ACC112 (cell line): ENCODE data around the gene ANXA6.

Source experiments
- H2AFZ ChIP-seq: fragments of 200-600 bp; sonication (generic); one replicate; pipeline ENCODE4 v1.6.0; 2017; ENCODE audit warnings: antibody characterized with exemption, low read length; ENCODE audit not compliant: unreplicated experiment
- H3K27ac ChIP-seq: fragments of 200-600 bp; sonication (generic); 2 replicates; pipeline ENCODE4 v1.5.1; 2014; ENCODE audit warnings: low read depth, mild to moderate bottlenecking, antibody characterized with exemption, low read length, moderate library complexity
- H3K27me3 ChIP-seq: fragments of 200-600 bp; sonication (generic); 2 replicates; pipeline ENCODE4 v1.6.1; 2014; ENCODE audit warnings: mild to moderate bottlenecking, antibody characterized with exemption, low read length, moderate library complexity, mixed read lengths; ENCODE audit not compliant: insufficient read depth
- H3K36me3 ChIP-seq: fragments of 200-600 bp; sonication (generic); 2 replicates; pipeline ENCODE4 v1.6.1; 2016; ENCODE audit warnings: mild to moderate bottlenecking, antibody characterized with exemption, low read length, moderate library complexity, mixed read lengths; ENCODE audit not compliant: insufficient read depth
- H3K4me1 ChIP-seq: fragments of 200-600 bp; sonication (generic); one replicate; pipeline ENCODE4 v1.6.1; 2016; ENCODE audit warnings: low read length, mixed read lengths; ENCODE audit not compliant: insufficient read depth, unreplicated experiment, control insufficient read depth
- H3K4me3 ChIP-seq: fragments of 200-600 bp; sonication (generic); 2 replicates; pipeline ENCODE4 v1.5.1; 2014; ENCODE audit warnings: mild to moderate bottlenecking, low read depth, low read length
- H3K79me2 ChIP-seq: fragments of 200-600 bp; sonication (generic); one replicate; pipeline ENCODE4 v1.6.0; 2016; ENCODE audit warnings: low read length; ENCODE audit not compliant: control insufficient read depth, unreplicated experiment, insufficient read depth

The ANXA6 gene

GRCh38 chr5:151140686-151141459 is 16.7 kb downstream of the ANXA6 start:
- Histone ChIP-seq H3K79me2 (peaks cover 45% of the 10 kb centered on the region), H3K27me3 (no peaks in the 10 kb centered on the region), H3K27ac (no peak overlapping the region), H3K4me1 (no peaks in the 10 kb centered on the region), H3K36me3 (peaks cover 29% of the 10 kb centered on the region; the same call in 1 of the 2 replicates), H3K4me3 (no peak overlapping the region), H2AFZ (no peak overlapping the region)

GRCh38 chr5:151139646-151140045 is 17.9 kb downstream of the ANXA6 start:
- peaks cover 33% of the 10 kb centered on the region for H3K79me2 ChIP-seq
- H3K4me1 ChIP-seq: no peaks in the 10 kb centered on the region

GRCh38 chr5:151139015-151139414 is 18.6 kb downstream of the ANXA6 start:
- peaks cover 35% of the 10 kb centered on the region; the same call in 1 of the 2 replicates for H3K36me3 ChIP-seq
- H2AFZ ChIP-seq: no peak overlapping the region
- H3K27me3 ChIP-seq: no peaks in the 10 kb centered on the region
- H3K4me3 ChIP-seq: no peak overlapping the region
- peaks cover 26% of the 10 kb centered on the region for H3K79me2 ChIP-seq
- H3K27ac ChIP-seq: no peak overlapping the region
- H3K4me1 ChIP-seq: no peaks in the 10 kb centered on the region

More at GRCh38 chr5:151139646-151140045, 17.9 kb downstream of the ANXA6 start:
- H3K27ac ChIP-seq: no peak overlapping the region
- no peaks in the 10 kb centered on the region for H3K27me3 ChIP-seq
- no peak overlapping the region for H2AFZ ChIP-seq
- peaks cover 32% of the 10 kb centered on the region; the same call in 1 of the 2 replicates for H3K36me3 ChIP-seq
- no peak overlapping the region for H3K4me3 ChIP-seq

- Histone ChIP-seq H3K4me1 (no peaks in the 10 kb centered on the region), H3K27me3 (no peaks in the 10 kb centered on the region), H3K79me2 (peaks cover 17% of the 10 kb centered on the region), H3K4me3 (no peak overlapping the region), H3K36me3 (peaks cover 43% of the 10 kb centered on the region; the same call in 1 of the 2 replicates), H2AFZ (no peak overlapping the region), H3K27ac (no peak overlapping the region)
Observed at GRCh38 chr5:151138114-151138513, 19.5 kb downstream of the ANXA6 start.

- Histone ChIP-seq H3K4me3 (no peak overlapping the region), H3K4me1 (no peaks in the 10 kb centered on the region), H2AFZ (no peak overlapping the region), H3K36me3 (peaks cover 42% of the 10 kb centered on the region; the same call in 1 of the 2 replicates), H3K79me2 (peaks cover 9% of the 10 kb centered on the region), H3K27ac (no peak overlapping the region), H3K27me3 (no peaks in the 10 kb centered on the region)
Observed at GRCh38 chr5:151137067-151137825, 20.3 kb downstream of the ANXA6 start.

- peaks cover 46% of the 10 kb centered on the region; the same call in 1 of the 2 replicates for H3K36me3 ChIP-seq
- no peak overlapping the region for H3K27ac ChIP-seq
Observed at GRCh38 chr5:151134228-151134627, 23.4 kb downstream of the ANXA6 start.

GRCh38 chr5:151132963-151133362 is 24.6 kb downstream of the ANXA6 start:
- H3K36me3 ChIP-seq: peaks cover 37% of the 10 kb centered on the region; the same call in 1 of the 2 replicates
- no peak overlapping the region for H3K27ac ChIP-seq
- H3K4me1 ChIP-seq: no peaks in the 10 kb centered on the region
- no peak overlapping the region for H2AFZ ChIP-seq
- H3K79me2 ChIP-seq: no peaks in the 10 kb centered on the region
- H3K27me3 ChIP-seq: no peaks in the 10 kb centered on the region
- no peak overlapping the region for H3K4me3 ChIP-seq

More at GRCh38 chr5:151134228-151134627, 23.4 kb downstream of the ANXA6 start:
- Histone ChIP-seq H3K4me1 (no peaks in the 10 kb centered on the region), H3K27me3 (no peaks in the 10 kb centered on the region), H3K79me2 (no peaks in the 10 kb centered on the region), H3K4me3 (no peak overlapping the region), H2AFZ (no peak overlapping the region)

GRCh38 chr5:151130922-151131891 is 26.4 kb downstream of the ANXA6 start:
- H3K79me2 ChIP-seq: no peaks in the 10 kb centered on the region
- no peaks in the 10 kb centered on the region for H3K27me3 ChIP-seq
- H2AFZ ChIP-seq: no peak overlapping the region
- H3K36me3 ChIP-seq: peaks cover 25% of the 10 kb centered on the region; the same call in 1 of the 2 replicates
- no peaks in the 10 kb centered on the region for H3K4me1 ChIP-seq
- no peak overlapping the region for H3K27ac ChIP-seq
- no peak overlapping the region for H3K4me3 ChIP-seq

GRCh38 chr5:151130235-151130921 is 27.2 kb downstream of the ANXA6 start:
- Histone ChIP-seq H3K4me1 (no peaks in the 10 kb centered on the region), H3K4me3 (no peak overlapping the region), H3K79me2 (no peaks in the 10 kb centered on the region), H2AFZ (no peak overlapping the region), H3K27ac (no peak overlapping the region), H3K36me3 (peaks cover 25% of the 10 kb centered on the region; the same call in 1 of the 2 replicates), H3K27me3 (no peaks in the 10 kb centered on the region)
